Adipose tissue (tissue), 3 donors: ENCODE measurements around the gene SNCA. TPM values are rescaled to one million over a fixed set of nuclear protein-coding genes. Genes with fewer than 3 reads are reported as not detected.

Experiments
- H3K27ac ChIP-seq: one replicate; pipeline ENCODE4 v1.5.1; 2013; ENCODE audit warnings: low read depth, low read length
- WGBS, 3 donors: extraction: QIAGEN DNeasy Blood & Tissue Kit; methylation state at CpG; one replicate each; pipeline ENCODE4 v1.1.7; 2013; 5-methylcytosine and 5-hydroxymethylcytosine counted together
- polyA plus RNA-seq, 3 donors: library from polyadenylated mRNA; stranded (reverse); fragments of 200-250 nt; gene quantifications; one replicate each; pipeline ENCODE4 v1.2.3, GENCODE V29; 2013
- donor health status: healthy with polysubstance abuse.
- donor health status: Bipolar disorder and iron deficiency.
- donor health status: healthy.

Gene SNCA
- polyA plus RNA-seq, 3 donors: 0.95 to 7.8 (median 5.1) TPM

GRCh38 chr4:89723096-89723495, 113.9 kb downstream of the SNCA start:
- no peak overlapping the region for H3K27ac ChIP-seq
- 45 to 80% (median 65%) methylated on average over 5 of the region's 5 CpGs for WGBS, 3 donors

- no peak overlapping the region for H3K27ac ChIP-seq
- WGBS, 3 donors: 79 to 90% (median 88%) methylated on average over 2 of the region's 2 CpGs
Measured at GRCh38 chr4:89722517-89722916, 114.4 kb downstream of the SNCA start.

DNA sequence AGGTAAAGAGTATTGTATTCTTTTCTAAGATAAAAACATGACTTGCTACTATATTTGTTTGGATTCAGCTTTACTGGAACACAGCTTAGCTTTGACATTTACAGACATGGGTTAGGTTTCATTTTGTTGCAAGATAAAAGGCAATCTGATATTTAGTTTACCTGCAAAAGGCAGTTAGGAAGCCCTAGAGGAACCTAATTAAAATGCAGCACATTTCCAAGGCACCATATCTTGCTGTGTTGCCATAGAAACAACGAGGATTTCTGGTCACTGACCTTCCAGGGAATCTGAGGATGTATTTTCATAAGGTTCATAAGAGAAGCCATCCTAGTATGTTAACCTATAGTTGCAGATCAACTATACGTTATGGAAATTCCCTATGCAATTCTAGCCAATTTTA, 116.0 kb downstream of the SNCA start:
- WGBS, 3 donors: 57 to 70% (median 67%) methylated on average over 2 of the region's 2 CpGs
- no peak overlapping the region for H3K27ac ChIP-seq

GRCh38 chr4:89719536-89720090, 117.3 kb downstream of the SNCA start:
- no peak overlapping the region for H3K27ac ChIP-seq
- WGBS, 3 donors: 79 to 84% (median 83%) methylated on average over 7 of the region's 7 CpGs

GRCh38 chr4:89716893-89717292, 120.1 kb downstream of the SNCA start:
- WGBS, 3 donors: 70 to 76% (median 74%) methylated on average over 6 of the region's 6 CpGs
- H3K27ac ChIP-seq: no peak overlapping the region

- 92 to 97% (median 93%) methylated on average over 1 of the region's 1 CpG for WGBS, 3 donors
Measured at GRCh38 chr4:89715631-89716030, 121.3 kb downstream of the SNCA start.

GRCh38 chr4:89712827-89713226, 124.1 kb downstream of the SNCA start:
- WGBS, 3 donors: 88 to 97% (median 96%) methylated on average over 4 of the region's 4 CpGs
- H3K27ac ChIP-seq: no peak overlapping the region

More at GRCh38 chr4:89715631-89716030, 121.3 kb downstream of the SNCA start:
- H3K27ac ChIP-seq: no peak overlapping the region

- 12 to 25% (median 14%) methylated on average over 2 of the region's 2 CpGs for WGBS, 3 donors
- H3K27ac ChIP-seq: no peak overlapping the region
Measured at GRCh38 chr4:89712141-89712540, 124.8 kb downstream of the SNCA start.

GRCh38 chr4:89708903-89709421, 128.0 kb downstream of the SNCA start:
- 38 to 46% (median 38%) methylated on average over 2 of the region's 2 CpGs for WGBS, 3 donors
- H3K27ac ChIP-seq: no peak overlapping the region

DNA sequence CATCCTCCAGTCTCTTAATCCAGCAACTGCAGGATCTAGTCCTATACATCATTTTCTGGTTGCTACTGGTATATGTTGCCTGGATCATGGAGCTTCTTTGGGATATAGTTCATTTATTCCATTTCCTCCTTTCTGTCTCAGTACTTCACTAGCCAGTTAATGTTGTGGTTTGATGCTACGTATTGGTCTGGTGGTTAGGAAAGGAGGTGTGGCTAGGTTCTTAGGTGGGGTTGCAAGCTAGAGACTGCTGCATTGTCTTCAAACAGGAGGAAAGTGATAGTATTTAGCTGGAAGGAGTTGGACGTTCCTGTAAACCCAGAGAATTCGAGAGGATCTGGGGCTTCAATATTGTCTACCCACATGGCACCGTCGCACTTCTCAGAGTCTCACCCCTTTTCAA, 129.5 kb downstream of the SNCA start:
- H3K27ac ChIP-seq: no peak overlapping the region
- WGBS, 3 donors: 80 to 85% (median 84%) methylated on average over 5 of the region's 5 CpGs

DNA sequence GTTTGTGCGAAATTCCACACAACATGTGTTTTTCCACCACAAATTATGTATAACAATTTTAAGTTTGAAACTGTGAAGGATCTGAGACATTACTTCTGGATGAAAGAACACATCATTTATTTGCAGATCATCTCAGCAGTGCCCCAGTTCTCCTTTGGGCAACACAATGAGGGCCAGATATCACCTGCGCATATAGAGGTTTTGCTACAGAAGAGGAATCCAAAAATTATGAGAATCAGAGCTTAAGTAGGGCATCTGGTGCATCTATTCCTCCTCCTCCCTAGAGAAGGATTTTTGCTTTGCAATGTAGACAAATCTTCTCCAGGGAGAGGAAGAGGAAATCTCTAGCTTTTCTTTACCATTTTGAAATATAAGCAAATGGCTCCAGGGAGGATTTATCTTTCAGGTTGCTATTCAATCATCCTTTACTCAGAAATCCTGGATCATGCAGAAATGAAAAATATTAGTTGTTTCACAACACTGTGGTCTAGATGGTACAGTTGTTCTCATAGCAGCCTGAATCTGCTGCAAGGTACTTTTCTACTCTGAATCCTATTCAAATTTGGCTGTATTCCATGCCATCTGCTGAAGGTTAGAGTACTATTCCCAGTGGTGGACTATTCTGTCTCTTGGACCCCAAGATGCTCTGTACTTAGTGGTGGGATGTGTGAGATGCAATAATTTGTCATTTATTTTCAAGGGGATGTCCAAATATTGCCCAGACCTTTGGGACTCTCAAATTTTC, 132.1 kb downstream of the SNCA start:
- WGBS, 3 donors: 79 to 86% (median 83%) methylated on average over 2 of the region's 2 CpGs
- H3K27ac ChIP-seq: no peak overlapping the region

- H3K27ac ChIP-seq: no peak overlapping the region
- whole genome bisulfite sequencing, 3 donors: 67 to 82% (median 78%) methylated on average over 6 of the region's 6 CpGs
Measured at GRCh38 chr4:89703829-89704590, 133.0 kb downstream of the SNCA start.

GRCh38 chr4:89700766-89701423, 136.1 kb downstream of the SNCA start:
- H3K27ac ChIP-seq: no peak overlapping the region
- WGBS, 3 donors: 57 to 83% (median 75%) methylated on average over 1 of the region's 1 CpG

DNA sequence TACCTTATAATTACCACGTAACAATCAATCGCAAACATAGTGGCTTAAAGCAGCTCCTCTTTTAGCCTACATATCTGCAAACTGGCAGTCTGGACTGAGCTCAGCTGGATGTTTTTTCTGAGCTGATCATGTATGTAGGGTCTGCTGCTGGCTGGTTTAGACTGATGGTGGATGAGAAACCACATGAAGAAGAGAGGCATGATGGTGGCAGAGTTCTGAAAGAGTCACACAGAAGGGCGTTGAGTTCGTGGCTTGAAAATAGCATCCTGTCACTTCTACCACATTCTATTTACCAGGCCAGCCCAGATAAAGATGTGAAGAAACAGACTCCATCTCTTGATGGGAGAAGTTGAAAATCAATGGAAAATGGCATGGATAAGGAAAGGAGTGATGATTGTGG, 151.3 kb downstream of the SNCA start:
- H3K27ac ChIP-seq: no peak overlapping the region
- 79 to 91% (median 89%) methylated on average over 4 of the region's 4 CpGs for WGBS, 3 donors

DNA sequence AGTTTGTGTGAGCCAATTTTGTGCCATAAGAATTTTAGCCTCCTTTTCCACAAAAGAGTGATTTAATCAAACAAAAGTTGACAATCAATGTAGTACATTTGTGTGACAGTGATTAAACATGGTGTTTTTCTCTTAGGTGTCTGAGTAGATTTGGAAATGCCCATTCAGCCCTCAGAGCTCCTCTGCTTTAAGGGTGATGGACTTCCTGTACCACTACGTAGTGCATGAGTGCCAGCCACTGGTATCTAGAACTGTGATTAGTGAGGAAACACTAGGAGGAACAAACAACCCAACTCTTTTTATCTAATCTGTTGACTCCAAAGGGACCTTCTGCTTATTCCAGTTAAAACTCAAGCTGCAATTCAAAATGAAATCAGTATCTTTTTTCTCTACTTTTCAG, 151.7 kb downstream of the SNCA start:
- 48 to 58% (median 55%) methylated on average over 1 of the region's 1 CpG for WGBS, 3 donors

GRCh38 chr4:89684536-89684935, 152.4 kb downstream of the SNCA start:
- H3K27ac ChIP-seq: no peak overlapping the region
- 94 to 100% (median 97%) methylated on average over 1 of the region's 1 CpG for WGBS, 3 donors

More for the DNA sequence above, 151.7 kb downstream of the SNCA start:
- no peak overlapping the region for H3K27ac ChIP-seq

DNA sequence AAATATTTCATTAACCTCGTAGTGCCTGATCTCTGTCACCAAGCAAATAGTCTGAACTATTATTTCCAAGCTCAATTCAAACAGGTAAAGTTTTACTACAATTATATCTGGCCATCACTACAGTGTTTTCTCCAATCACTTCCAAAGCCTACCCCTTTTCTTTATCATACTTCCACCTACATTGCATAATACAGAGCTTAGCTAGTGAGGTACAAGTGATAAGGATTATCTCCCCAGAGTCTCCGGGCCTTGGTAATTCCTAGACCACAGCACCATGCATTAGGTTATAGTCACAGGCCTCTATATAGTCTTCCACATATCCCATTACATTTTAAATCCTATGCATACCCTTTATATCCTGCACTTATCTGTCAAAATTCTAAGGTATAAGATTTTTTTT, 154.2 kb downstream of the SNCA start:
- WGBS, 3 donors: 55 to 70% (median 66%) methylated on average over 2 of the region's 2 CpGs
- no peak overlapping the region for H3K27ac ChIP-seq

DNA sequence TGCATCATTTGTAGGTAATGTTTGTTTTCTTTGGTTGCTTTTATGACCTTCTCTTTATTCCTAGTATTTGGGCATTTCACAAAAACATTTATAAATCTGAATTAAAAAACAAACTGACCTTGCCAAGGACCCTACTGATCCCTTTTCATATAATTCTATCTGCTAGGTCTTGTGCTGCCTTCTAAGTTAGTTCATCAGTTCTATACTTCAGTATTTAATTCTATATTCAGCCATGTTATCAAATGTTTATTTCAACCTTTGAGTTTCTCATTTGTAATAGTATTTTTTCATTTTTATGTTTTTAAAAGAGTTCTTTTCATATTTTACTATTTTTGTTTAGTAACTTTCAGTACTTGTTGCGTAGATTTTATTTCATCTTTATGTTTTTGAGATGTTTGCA, 155.3 kb downstream of the SNCA start:
- WGBS, 3 donors: 81 to 95% (median 93%) methylated on average over 1 of the region's 1 CpG
- H3K27ac ChIP-seq: no peak overlapping the region

- H3K27ac ChIP-seq: no peak overlapping the region
- 58 to 90% (median 87%) methylated on average over 8 of the region's 8 CpGs for WGBS, 3 donors
Measured at GRCh38 chr4:89681219-89681618, 155.7 kb downstream of the SNCA start.
